Tibial artery (tissue), 4 donors: ENCODE results near the gene PPOX.

ENCODE experiments used
- DNase-seq, 2 donors: peaks; one replicate each; pipeline ENCODE4 v3.0.0-alpha.2; 2019
- H3K27ac ChIP-seq, 2 donors: fragments of 200-600 bp; sonication (generic) in 1 of 2; 1 replicate in 1 of 2; 2 replicates in 1 of 2; pipeline ENCODE4 v1.5.1; 2018 to 2019; ENCODE audit warnings: mild to moderate bottlenecking in 1 of 2
- H3K27me3 ChIP-seq, 2 donors: fragments of 200-600 bp; sonication (generic) in 1 of 2; one replicate each; pipeline versions ENCODE4 v1.5.1 to v1.6.0; 2016 to 2019
- H3K36me3 ChIP-seq, 3 donors: fragments of 200-600 bp; sonication (generic) in 2 of 3; one replicate each; pipeline ENCODE4 v1.5.1; 2016 to 2019; ENCODE audit warnings: mild to moderate bottlenecking in 2 of 3
- H3K4me1 ChIP-seq, 4 donors: fragments of 200-600 bp; sonication (generic) in 2 of 4; 1 replicate in 3 of 4; 2 replicates in 1 of 4; pipeline ENCODE4 v1.5.1; 2016 to 2019
- H3K4me3 ChIP-seq, 2 donors: fragments of 200-600 bp; sonication (generic) in 1 of 2; 1 replicate in 1 of 2; 2 replicates in 1 of 2; pipeline ENCODE4 v1.5.1; 2018 to 2019; ENCODE audit warnings: mild to moderate bottlenecking in 2 of 2
- H3K9me3 ChIP-seq, 3 donors: fragments of 200-600 bp; sonication (generic) in 1 of 3; one replicate each; pipeline ENCODE4 v1.5.1; 2016 to 2019
- CTCF ChIP-seq, 2 experiments: fragments of 200-600 bp in 1 of 2; fragments of 450-650 bp in 1 of 2; IDR thresholded peaks; one replicate each; pipeline ENCODE4 v1.5.1; 2017 to 2019; ENCODE audit warnings: antibody characterized with exemption in 2 of 2, mild to moderate bottlenecking in 1 of 2, moderate library complexity in 1 of 2
- intact Hi-C: fragments of 100-400 bp; cut with DNase I; formaldehyde crosslinking; loops from one replicate; pipeline ENCODE4 v1.15.0; 2023; ENCODE audit warnings: low total_unique reads

Gene PPOX

GRCh38 chr1:161161652-161162051, 4.6 kb upstream of the PPOX start:
- Histone ChIP-seq H3K36me3 (peaks cover 0 to 60% (median 21%) of the 10 kb centered on the region in 3 donors), H3K9me3 (no peaks in the 10 kb centered on the region), H3K27ac (no peak overlapping the region), H3K27me3 (no peaks in the 10 kb centered on the region), H3K4me3 (no peak overlapping the region), H3K4me1 (peaks cover 0 to 43% (median 31%) of the 10 kb centered on the region in 4 donors)
- DNase-seq, result peak in 1 of 2 donors; percentile 45
- TF ChIP-seq CTCF (IDR thresholded peaks at IDR 0.05), result no peak
- intact Hi-C loops, result no loop called here

- peaks cover 0 to 56% (median 17%) of the 10 kb centered on the region in 3 donors for H3K36me3 ChIP-seq
- no peak overlapping the region for H3K4me3 ChIP-seq
- no peaks in the 10 kb centered on the region for H3K27me3 ChIP-seq
- H3K4me1 ChIP-seq, result peaks cover 0 to 47% (median 34%) of the 10 kb centered on the region in 4 donors
- no peak overlapping the region for H3K27ac ChIP-seq
- intact Hi-C loops, result no loop called here
- no peak for TF ChIP-seq CTCF (IDR thresholded peaks at IDR 0.05)
- no peaks in the 10 kb centered on the region for H3K9me3 ChIP-seq
- peak in 1 of 2 donors; percentile 45 for DNase-seq
Measured at GRCh38 chr1:161162052-161162451, 4.2 kb upstream of the PPOX start.

- Histone ChIP-seq H3K4me1 (peaks cover 0 to 51% (median 40%) of the 10 kb centered on the region in 4 donors), H3K4me3 (no peak overlapping the region), H3K36me3 (peaks cover 0 to 48% (median 15%) of the 10 kb centered on the region in 3 donors), H3K27me3 (no peaks in the 10 kb centered on the region), H3K27ac (no peak overlapping the region), H3K9me3 (no peaks in the 10 kb centered on the region)
- intact Hi-C loops, result no loop called here
- TF ChIP-seq CTCF (IDR thresholded peaks at IDR 0.05), result no peak
- peak in 1 of 2 donors; percentile 60 for DNase-seq
Measured at GRCh38 chr1:161162806-161163205, 3.4 kb upstream of the PPOX start.

- H3K9me3 ChIP-seq, result no peaks in the 10 kb centered on the region
- H3K27me3 ChIP-seq, result no peaks in the 10 kb centered on the region
- H3K27ac ChIP-seq, result no peak overlapping the region
- no peak overlapping the region for H3K4me3 ChIP-seq
- intact Hi-C loops, result no loop called here
- peaks cover 0 to 49% (median 40%) of the 10 kb centered on the region in 4 donors for H3K4me1 ChIP-seq
- peaks cover 0 to 45% (median 15%) of the 10 kb centered on the region in 3 donors for H3K36me3 ChIP-seq
- no peak for DNase-seq
- TF ChIP-seq CTCF (IDR thresholded peaks at IDR 0.05), result no peak
Measured at GRCh38 chr1:161163793-161164192, 2.4 kb upstream of the PPOX start.

GRCh38 chr1:161164901-161165610, 1.2 kb upstream of the PPOX start:
- peak overlapping the region; percentile 75 to 82 for H3K4me3 ChIP-seq
- no peak for DNase-seq

More at GRCh38 chr1:161164901-161165610, 1.2 kb upstream of the PPOX start:
- intact Hi-C loops, result no loop called here
- Histone ChIP-seq H3K4me1 (peaks cover 0 to 42% (median 36%) of the 10 kb centered on the region in 4 donors), H3K27me3 (no peaks in the 10 kb centered on the region), H3K9me3 (no peaks in the 10 kb centered on the region), H3K36me3 (peaks cover 0 to 57% (median 23%) of the 10 kb centered on the region in 3 donors), H3K27ac (peak overlapping the region; percentile 93 to 95)
- TF ChIP-seq CTCF (IDR thresholded peaks at IDR 0.05), result no peak
